Fibroblast of skin of scalp (primary cell): Measurements from ENCODE around the gene RPS14. TPM values are rescaled to one million over a fixed set of nuclear protein-coding genes. Genes with fewer than 3 reads are reported as not detected.
A peak's percentile ranks its signal among the peaks of the same experiment; 100 is the strongest.

Experiments used
- DNase-seq: peaks from one replicate; pipeline ENCODE4 v3.0.0-alpha.2; 2013
- polyA plus RNA-seq, 2 experiments: library from polyadenylated mRNA; unstranded; fragments of 120-200 nt; gene quantifications; one replicate each; pipeline ENCODE4 v1.2.1, GENCODE V29; 2013; ENCODE audit not compliant: insufficient read length in 2 of 2

Gene RPS14
- polyA plus RNA-seq (2013, experiment 1 of 2; ENCODE audit: insufficient read length) = 1,644 TPM
- 1,668 TPM for polyA plus RNA-seq (2013, experiment 2 of 2; ENCODE audit: insufficient read length)

DNA sequence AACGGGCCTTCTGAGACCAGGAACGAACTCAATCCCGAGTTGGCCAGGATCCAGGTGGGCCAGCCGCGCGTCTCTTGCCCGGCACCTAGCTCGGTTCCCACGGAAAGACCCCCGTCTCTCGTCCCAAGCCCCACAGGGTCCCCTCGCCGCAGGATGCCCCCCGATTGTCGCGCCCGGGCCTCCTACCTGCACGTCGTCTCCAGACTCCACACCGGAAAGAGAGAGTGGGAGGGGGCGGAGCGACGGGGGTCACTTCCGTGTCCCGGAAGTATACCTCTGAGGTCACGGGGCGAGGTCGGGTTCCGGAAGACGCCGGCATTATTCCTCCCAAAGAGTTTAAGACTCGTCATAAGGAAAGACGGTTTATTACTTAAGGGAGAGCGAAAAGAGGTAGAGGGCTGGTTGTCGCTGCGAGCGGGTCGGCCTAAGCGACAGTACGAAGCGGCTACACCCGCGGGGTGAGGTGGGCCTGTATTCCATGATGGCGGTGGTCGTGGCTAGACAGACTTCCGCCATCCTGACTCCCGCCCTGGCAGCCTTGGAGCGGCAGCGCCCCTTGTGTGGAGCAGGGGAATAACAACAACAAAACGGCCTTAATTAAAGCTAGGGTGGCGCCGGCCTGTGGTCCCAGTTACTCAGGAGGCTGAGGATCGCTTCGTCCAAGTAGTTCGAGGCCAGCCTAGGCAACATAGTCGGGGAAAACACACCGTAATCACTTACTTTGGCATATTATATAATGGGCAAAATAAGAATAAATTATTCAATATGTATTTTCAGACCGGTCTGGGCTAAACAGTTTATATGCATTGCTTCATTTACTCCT lies at the start of gene RPS14:
Gene RPS14, minus strand, starts transcription at position 223 of the 823 bp plus-strand sequence. CDS start 2,006 bp downstream, outside the sequence.
- peak; percentile 94 for DNase-seq

DNA sequence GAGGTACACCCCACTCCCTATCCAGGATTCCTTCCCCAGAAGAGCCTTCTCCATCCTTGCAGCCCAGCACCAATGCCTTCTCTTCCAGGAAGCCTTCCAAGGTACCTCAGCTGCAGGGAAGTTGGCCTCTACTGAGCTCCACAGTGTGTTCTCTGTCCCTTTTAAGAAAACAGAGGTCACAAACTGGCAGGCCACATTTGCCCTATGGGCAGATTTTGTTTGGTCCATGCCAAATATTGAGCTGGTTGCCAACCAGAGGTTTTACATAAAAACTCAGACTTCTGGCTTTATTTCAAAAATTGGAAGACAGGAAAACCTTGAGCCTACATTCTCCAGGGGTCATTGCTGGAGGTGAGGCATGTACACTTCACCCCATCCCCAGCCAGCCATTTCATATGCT lies 49.4 kb upstream of the RPS14 start:
- DNase-seq = no peak

DNA sequence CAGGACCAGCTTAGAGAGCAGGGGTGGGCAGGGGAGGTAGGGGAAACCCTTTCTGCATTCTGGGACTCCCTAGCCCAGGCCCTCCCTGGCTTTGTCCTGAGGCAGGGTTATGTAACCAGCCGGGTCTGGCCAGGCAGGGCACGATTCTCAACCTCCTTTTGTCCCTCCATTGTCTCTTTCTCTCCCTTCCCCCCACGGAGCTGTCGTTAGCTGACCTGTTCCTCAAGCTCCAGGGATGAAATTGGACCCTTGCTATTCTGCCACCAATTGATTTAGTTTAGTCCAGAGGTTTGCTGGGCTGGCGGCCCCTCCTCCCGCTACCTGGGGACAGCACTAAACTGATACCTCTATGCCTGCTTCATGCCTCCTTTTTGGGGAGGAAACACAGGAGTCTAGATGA lies 49.0 kb upstream of the RPS14 start:
- no peak for DNase-seq

DNA sequence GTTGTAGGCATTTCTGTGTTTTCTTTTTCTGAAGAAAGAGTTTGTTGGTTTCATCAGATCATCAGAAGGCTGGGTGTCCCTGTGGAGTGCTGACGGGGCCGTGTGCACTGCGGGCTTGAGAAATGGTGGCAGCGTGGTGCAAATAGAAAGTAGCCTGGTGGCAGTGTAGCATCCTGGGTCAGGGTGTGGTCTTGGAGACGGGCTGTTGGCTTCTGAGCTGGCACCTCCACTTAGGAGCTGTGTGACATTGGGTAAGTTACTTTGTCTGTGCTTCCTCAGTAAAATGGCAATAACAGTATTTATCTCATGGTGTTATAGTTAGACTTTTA lies 48.4 kb upstream of the RPS14 start:
- no peak for DNase-seq

DNA sequence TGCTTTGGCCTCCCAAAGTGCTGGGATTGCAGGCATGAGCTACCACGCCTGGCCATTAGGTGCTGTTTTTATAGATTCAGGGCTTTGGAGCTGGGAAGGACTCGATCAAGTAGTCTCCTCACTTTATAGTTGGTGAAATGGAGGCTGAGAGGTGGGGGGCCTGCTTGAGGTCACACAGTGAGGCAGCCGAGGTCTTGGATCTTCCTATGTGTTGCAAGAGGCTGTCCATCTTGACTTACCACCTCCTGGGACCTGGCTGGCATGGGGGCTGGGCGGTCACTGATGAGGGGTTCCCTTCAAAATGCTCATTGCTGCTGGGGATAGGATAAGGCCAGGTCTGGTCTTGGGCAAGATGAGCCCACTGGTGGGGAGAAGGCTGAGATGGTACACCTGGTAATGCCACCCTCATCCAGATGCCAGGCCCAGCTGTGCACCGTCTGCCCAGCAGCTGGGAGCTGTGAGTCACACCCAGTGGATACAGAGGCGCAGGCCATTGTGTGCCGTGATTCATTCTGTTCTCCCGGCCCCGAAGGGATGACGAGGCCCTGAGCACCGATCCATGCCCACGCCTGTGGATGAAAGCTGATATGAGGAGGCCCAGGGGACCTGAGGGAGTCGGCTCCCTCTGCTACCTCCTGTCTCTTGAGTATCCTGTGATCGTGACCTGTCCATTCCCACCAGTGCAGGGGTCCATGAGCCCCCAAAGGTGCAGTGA lies 47.9 kb upstream of the RPS14 start:
- DNase-seq = peak; percentile 91

DNA sequence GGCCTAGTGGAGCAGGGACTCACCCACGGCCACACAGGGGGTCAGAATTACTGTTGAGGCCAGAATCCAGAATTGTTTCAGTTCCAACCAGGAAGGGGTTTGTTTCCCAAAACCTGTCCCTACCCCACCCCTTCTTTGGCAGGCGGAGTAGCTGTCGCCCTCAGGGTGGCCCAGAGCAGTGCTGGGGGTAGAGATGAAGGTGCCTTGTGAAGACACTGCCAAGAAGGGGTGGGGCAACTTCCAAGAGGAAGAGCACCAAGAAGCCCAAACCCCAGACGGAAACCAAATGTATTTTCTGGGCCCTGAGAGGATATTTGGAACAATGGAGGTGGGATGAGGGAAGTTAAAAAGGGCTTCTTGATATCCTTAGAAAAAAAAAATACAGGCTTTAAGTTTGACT lies 47.0 kb upstream of the RPS14 start:
- no peak for DNase-seq

DNA sequence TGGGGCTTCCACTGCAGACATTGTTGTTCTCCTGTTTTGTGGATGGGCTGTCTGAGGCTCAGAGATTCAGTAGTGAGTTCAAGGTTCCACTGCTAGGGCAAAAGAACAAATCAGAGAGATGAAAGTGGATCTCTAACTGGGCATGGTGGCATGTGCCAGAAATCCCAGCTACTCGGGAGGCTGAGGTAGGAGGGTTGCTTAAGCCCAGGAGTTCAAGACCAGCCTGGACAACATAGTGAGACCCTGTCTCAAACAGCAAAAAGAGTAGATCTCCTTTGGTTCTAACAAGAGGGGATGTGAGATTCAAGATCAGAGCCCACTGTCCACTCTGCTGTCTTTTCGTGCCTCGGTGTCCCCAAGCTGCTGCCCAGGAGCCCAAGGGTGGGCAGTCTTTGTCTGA lies 46.6 kb upstream of the RPS14 start:
- no peak for DNase-seq

DNA sequence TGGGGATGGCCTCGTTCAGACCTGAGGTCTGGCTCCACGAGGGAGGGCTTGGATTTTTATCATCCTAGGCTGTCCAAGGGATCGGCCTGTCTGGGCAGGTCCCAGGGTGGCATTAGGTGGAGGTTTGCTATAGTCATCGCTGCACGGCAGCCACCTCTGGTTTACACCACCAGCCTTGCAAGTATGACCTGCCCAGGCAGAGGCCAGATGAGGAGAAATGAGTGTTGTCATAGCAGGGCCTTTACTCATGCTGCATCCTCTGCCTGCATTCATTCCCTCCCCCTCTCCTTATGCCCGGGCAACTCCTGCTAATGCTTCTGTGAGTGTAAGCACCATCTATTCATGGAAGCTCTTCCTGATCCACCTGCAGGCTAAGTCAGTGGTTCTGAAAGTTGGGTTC lies 43.1 kb upstream of the RPS14 start:
- peak; percentile 64 for DNase-seq

DNA sequence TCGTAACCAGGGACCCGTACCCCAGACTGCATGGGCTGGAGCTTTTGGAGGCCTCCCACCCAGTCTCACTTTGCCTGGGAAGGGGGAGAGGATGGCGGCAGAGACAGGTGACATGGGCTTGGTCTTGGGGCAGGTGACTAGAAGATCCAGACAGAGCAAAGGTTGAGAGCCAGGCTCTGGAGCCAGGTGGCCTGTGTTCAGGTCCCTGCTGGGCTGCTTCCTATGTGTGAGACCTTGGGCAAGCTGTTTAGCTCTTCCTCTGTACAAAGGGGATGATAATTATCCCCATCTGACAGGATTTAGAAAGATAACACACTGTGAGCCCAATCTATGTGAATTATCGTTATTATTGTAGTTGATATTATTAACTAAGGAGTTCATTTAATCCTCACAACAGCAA lies 42.3 kb upstream of the RPS14 start:
- DNase-seq = no peak

DNA sequence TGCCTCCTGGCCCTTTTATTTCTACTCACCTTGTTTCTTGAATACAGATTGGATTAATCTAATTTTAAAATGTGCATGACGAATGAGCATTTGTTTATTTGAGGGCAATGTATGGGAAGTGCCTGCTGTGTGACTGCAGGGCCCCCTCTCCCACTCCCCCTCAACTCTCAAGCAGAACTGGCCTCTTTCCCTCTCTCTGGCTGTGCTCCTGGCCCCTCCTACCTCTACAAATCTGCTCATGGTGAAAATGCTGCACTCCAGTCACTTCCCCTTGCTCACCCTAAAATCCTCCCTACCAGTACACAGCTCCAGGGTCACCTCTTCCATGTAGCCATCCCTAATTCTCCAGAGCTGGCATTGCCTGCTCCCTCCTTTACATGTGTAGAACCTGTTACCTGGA lies 41.2 kb upstream of the RPS14 start:
- DNase-seq = no peak

DNA sequence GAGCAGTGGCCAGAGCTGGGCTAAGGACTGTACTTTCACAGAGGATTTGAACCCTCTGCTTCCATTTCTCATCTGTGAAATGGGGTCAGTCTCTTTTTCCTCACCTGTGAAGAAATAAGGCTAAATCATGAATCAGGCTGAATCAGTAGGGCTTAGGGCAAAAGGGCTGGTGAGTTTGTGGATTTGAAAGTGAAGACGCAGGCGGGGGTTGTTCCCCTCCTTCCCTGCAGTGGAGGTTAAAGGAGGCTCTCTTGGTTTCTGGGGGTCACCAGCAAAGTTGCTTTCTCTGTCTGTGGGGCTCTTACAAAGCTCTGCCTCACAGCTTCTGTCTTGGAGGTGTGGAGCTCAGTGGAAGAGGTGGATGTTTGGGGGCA lies 40.7 kb upstream of the RPS14 start:
- DNase-seq = no peak

DNA sequence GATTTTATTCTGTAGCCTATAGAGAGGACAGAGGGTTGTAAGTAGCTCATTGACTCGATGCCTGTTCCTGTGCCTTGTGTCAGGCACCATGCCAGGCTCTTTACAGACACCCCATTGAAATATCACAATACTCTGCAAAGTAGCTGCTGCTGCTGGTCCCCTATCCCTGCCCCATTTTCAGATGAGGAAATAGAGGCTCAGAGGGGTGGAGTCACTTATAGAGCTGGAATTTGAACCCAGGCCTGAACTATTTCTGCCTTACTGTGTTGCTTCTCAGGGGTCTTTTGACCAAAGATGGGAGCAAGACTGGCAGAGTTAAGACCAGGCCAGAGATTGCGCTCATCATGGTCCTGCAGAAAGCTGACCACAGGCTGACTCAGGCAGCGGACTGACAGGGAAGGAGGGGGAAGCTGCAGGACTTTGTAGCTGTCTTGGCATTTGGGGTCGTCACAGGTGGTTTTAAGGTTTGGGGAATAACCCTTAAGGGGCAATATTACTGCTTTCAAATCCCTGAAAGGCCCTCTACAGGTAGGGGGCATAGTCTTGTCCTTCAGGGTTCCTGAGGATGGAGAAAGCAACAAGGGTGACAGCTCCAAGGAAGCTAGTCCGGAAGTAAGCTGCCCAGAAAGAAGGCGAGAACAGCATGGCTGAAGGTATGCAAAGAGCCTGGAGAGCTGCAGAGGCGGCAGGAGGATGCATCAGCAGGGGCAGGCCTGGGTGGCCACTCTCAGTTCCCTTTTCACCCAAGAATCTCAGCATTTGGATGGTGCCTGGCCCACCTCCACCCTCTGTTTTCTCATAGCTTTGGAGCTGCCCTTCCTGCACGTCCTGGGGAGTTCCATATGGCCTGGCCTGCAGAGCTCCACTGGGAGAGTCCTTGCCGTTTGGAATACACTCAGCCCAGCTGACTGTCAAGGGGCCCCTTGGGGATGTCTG lies 40.1 kb upstream of the RPS14 start:
- DNase-seq = peak; percentile 42

DNA sequence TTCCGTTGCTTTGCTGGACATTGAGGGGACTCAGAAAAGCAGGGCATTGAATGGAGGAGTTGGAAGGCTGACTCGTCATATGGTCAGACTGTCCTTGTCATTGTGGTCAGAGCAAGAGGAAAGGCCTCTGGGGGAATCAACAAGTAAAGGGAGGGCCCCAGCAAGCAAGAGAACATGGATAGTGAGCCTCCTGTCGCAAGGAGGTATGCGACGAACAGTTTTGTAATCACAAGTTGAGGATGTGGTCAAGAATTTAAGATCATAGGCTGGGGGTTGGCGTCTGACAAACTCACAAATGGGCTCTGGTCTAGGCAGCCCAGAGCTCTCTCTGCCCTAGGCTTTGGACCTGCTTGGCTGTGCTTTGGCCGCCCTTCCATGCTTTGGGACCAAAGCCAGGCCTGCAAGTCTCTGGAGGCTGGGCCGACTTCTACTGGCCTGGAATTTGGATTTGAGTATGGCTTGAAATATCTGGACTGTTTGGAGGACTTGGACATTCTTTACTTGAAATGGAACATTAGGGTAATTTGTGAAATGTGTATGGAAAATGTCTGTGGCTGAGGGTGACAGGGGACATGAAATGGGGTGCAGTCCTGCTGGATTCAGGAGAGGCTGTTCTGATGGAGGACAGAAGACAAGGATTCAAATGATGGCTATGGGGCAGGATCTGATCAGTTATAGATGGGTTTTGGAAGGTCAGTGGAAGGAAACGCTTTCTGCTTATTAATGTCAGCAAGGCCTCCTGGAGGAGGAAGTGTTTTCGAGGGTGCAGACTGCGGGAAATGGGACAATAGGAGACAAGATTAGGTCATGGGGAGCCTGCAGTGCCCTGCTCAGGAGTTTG lies 39.2 kb upstream of the RPS14 start:
- peak; percentile 86 for DNase-seq

DNA sequence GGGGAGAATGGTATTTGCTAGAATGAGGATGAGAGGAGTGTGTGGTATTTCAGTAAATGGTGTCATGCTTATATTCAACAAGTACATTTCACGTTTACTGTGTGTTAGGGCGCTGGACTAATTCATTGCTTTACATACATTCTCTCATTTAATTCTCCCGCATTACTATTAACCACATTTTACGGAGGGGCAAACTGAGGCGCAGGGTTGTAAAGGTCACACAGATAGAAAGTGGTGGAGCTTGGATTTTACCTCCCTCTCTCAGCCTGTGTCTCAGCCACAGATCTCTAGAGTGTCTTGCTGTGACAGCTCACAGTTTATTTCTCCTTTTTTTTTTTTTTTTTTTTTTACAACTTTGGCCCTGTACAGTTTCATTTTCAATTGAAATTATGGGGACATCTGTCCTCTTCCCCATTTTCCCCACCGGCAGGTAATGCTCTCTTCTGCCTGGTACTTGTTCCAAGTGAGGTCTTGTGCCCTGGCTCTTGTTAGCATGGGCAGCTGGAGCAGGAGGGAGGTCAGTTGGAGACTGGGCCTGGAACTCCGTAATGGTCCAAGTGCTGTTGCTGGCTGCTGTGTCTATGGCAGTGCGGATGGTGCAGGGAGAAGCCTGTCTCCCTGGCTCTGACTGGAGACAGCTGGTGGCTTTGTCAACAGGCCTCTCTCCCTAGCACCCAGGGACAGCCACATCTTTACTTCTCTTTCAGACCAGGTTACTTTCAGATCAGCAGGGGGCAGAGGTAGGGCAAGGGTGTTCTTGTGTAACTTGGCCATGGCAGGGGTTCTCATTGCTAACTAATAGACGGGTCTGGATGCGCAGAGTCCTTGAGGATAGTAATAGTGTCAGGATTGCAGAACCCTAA lies 37.9 kb upstream of the RPS14 start:
- DNase-seq = peak; percentile 52

DNA sequence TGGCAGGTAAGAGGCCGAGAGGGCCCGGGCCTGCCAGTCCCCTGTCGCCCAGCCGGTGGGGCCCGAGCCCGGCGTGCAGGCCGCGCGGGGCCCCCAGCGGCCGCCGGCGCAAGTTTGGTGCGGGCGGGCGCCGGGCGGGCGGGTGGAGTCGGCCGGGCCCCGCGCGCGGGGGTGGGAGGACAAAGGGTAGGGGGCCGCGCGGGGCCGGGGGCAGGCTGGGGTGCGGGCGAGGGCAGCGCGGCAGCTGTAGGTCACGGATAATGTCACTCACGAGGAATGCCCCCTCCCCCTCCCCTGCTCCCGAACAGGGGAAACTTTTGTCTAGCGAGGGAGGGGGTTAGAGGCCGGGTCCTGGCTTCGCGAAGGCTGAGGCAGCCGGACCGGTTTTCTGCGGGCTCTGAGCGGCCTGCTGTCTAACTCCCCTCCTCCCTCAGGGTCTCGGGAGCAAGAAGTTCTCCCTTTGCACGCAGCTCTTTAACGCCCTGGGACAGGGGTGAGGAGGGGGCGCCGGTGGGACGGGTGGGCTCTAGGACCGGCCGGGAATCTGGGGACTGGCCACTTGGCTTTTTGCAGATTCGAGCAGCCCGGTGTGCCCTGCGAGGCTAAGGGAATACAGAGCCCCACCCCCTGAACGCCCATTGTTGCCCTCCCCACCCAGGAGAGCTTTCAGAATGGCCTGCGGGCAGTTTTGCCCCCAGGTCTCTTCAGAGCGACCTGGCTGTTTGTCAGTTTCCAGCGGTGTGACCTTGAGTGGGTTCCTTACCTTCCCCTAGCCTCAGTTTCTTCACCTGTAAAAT lies 37.1 kb upstream of the RPS14 start:
- DNase-seq = peak; percentile 78

DNA sequence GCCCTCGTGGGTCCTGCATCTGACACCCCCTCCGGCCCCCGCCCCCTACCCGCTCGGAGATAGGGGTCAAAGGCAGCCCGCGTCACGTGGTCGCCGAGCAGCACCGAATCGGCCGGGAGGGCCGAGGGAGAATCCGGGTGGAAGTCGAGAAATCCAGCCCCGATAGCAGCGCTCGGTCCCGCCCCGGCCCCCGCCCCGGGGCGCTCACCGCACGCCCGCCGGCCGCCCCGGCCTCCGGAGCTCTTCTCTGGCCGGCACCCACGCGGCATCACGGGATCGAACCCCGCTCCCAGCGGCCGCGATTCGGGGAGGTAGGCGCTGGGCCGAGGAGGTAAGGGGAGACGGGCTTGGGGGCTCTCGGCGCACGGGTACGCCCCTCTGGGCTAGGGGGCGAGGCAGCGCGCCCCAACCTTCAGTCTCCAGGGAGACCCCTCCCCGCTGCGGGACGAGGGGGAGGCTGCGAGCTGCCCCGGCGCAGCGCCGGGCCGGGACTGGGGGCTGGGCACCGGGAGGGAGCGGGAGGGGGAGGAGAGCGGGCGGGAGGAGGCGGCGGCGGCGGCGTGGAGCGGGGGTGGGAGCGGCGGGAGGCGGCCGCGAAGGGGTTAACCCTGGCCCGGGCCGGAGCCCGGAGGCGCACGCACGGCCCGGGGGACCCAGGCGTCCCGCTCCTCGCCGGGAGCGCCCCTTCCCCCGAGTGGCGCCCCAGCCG lies 36.3 kb upstream of the RPS14 start:
- DNase-seq = peak; percentile 64

DNA sequence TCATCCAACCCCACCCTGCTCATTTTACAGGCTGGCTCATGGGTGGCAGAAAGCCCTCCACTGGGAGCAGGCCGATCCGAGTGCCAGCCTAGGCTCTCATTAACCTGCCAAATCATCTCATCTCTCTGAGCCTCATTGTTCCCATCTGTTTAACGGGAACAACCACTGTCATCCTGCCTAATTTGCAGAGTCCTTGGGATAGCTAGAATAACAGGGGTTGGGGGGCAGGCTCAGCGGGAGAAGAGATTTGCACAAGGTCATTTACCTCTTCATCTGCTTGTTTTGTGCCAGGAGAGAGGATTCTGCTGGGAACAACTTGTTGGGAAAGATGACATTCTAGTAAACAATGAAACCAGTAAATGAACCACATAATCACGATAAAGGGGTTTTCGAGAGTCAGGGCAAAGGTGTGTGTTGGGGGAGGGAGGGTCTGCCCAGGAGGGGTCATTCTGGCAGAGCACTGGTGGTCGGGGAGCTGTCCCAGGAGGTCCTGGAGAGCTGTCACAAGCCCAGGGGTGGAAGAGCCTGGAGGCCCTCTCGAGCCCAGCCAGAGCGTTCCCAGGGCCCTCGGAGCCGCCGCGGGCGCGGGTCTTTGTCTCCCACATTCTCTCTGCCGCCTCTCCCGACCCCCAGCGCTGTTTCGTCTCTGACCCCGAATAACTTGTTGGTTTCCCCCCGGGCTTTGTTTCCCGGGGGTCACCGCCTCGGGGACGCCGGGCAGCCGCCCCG lies 35.6 kb upstream of the RPS14 start:
- no peak for DNase-seq

DNA sequence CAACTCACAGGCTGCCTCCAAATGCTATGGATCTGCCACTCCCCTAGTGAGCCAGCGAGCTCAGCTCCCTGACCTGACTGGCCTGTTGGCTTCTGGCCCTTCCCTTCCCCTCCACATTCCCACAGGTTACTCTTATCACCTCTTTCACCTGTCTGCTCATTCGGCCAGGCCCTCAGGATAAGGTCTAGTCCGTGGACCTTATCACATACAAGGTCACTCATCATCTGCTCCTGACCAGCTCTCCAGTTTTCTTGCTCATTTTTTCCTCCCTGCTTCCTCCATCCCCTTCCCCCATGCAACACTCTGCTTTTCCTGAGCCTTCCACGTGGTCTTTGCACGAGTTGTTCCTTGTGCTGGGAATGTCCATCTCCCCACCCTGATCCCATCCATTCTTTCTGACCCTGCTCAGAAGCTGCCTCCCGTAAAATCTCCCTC lies 32.5 kb upstream of the RPS14 start:
- no peak for DNase-seq

DNA sequence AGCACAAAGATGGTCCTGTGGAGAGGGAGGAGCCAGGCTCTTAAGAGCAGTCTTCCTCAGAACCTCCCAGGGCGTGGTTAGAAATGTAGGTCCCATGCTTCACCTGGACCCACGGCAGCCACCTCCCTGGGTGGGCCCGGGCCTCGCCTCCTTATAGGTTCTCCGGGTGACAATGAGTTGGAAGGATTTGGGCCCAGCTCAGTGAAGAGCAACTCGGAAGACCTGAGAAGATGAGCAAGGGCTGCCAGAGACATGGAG lies 32.1 kb upstream of the RPS14 start:
- no peak for DNase-seq
